Cardiac muscle cell (in vitro differentiated cells and primary cell): ENCODE data around the gene PAEP. TPM values are rescaled to one million over a fixed set of nuclear protein-coding genes. Genes with fewer than 3 reads are reported as not detected.

Experiments
- DNase-seq, 2 donors: peaks; one replicate each; pipeline versions ENCODE4 v3.0.0 to v3.0.0-alpha.2; 2010 to 2017; ENCODE audit warnings: low read depth in 1 of 2, low spot score in 1 of 2
- H3K27ac ChIP-seq: fragments of 200-600 bp; sonication (generic); 2 replicates; pipeline ENCODE4 v1.5.1; 2016
- H3K27me3 ChIP-seq: fragments of 200-600 bp; sonication (generic); 2 replicates; pipeline ENCODE4 v1.6.0; 2016; ENCODE audit warnings: control low read depth
- H3K36me3 ChIP-seq: fragments of 200-600 bp; sonication (generic); 2 replicates; pipeline ENCODE4 v1.5.1; 2016; ENCODE audit warnings: control low read depth
- H3K4me1 ChIP-seq: fragments of 200-600 bp; sonication (generic); 2 replicates; pipeline ENCODE4 v1.8.1; 2017; ENCODE audit warnings: low read depth, mild to moderate bottlenecking, mixed run types
- H3K4me3 ChIP-seq: fragments of 200-600 bp; sonication (generic); 2 replicates; pipeline ENCODE4 v1.5.1; 2016; ENCODE audit warnings: mild to moderate bottlenecking
- H3K9me3 ChIP-seq: fragments of 200-600 bp; sonication (generic); 2 replicates; pipeline ENCODE4 v1.5.1; 2017; ENCODE audit warnings: low read depth, mild to moderate bottlenecking, control low read depth
- CTCF ChIP-seq: IDR thresholded peaks from 2 replicates; pipeline ENCODE4 v1.5.1; 2012; ENCODE audit warnings: low read depth, mild to moderate bottlenecking, low read length
- polyA plus RNA-seq: library from polyadenylated mRNA; unstranded; fragments of >200 nt; fragmentation: Nextera tagmentation; extraction: Ambion mirVana; gene quantifications from 2 replicates; pipeline ENCODE4 v1.2.1, GENCODE V29; 2016
- total RNA-seq: library from RNA; depleted of rRNA; stranded (reverse); fragments of >200 nt; gene quantifications from 2 replicates; pipeline ENCODE4 v1.2.3, GENCODE V29; 2016

Gene PAEP
- total and polyA plus RNA-seq, 2 experiments from 2014 or later: not detected

- Histone ChIP-seq H3K27me3 (no peaks in the 10 kb centered on the region), H3K27ac (no peak overlapping the region), H3K9me3 (no peaks in the 10 kb centered on the region), H3K4me1 (no peaks in the 10 kb centered on the region), H3K4me3 (no peak overlapping the region), H3K36me3 (no peaks in the 10 kb centered on the region)
- DNase-seq: no peak
- no peak for TF ChIP-seq CTCF
These were observed 18.5 kb downstream of the PAEP start for GRCh38 chr9:135579889-135580660.

DNA sequence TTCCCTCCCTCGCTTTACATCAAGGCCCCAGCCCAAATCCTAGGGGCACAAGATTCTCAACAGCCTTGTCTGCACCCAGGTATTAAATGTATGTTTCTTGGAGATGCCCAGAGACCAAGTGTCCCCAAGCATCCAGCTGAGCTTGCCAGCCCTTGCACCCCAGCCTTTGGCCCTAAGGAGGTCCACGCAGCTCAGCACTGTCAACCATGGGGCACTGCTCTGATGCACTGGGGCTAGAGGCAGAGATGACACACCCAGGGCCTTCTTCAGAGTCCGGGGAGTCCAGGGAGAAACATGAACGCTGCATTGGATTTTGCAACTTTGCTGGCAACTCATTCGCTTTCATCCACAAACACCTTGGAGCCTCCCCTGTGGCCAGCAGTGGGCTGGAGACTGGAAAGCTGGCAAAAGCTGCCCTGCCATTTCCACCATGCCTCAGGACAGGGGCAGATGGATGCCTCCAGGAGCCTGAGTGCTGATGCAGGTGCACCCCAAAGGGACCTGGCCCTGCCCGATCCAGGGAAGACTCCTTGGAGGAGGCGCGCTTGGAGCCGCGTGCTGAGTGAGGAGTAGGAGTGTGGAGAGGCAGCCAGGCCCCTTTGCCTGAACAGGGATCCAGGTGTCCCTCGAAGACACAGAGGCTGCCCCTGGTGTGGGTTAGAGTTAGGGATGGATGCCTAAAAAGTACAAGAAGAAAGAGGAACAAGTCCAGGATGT is 19.3 kb downstream of the PAEP start:
- Histone ChIP-seq H3K4me3 (no peak overlapping the region), H3K36me3 (no peaks in the 10 kb centered on the region), H3K9me3 (no peaks in the 10 kb centered on the region), H3K27ac (no peak overlapping the region), H3K4me1 (no peaks in the 10 kb centered on the region), H3K27me3 (no peaks in the 10 kb centered on the region)
- DNase-seq: no peak
- no peak for TF ChIP-seq CTCF

DNA sequence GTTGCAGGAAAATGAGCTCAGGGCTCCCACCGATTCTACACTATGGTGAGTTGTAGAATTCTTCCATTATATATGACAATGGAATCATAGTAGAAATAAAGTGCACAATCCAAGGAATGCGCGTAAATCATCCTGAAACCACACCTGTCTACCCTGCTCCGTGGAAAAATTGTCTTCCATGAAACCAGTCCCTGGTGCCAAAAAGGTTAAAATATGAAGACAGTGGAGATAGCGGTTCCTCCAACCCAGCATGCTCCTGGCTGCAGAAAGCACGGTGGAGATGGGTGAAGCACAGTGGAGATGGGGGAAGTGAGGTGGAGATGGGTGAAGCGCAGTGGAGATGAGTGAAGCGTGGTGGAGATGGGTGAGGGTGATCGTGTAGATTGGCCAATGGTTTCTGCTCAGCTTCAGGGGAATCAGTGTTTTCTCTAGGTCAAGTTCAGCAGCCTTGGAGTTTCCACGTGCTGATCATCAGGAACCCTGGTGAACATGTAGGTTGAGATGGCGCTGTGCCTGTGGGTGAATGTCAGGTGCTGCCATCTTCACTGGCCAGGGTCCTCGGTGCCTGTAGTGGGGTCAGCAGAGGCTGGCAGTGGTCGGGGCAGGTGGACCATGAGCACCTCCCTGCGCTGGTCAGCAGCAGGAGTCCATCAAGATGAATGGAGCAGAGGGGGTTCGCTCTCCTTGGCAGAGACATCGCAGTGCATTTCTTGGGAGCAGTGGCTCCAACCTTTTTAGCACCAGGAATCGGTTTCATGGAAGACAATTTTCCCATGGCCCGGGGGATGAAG is 20.3 kb downstream of the PAEP start:
- Histone ChIP-seq H3K36me3 (no peaks in the 10 kb centered on the region), H3K27ac (no peak overlapping the region), H3K4me1 (no peaks in the 10 kb centered on the region), H3K4me3 (no peak overlapping the region), H3K27me3 (no peaks in the 10 kb centered on the region), H3K9me3 (no peaks in the 10 kb centered on the region)
- no peak for DNase-seq
- TF ChIP-seq CTCF: no peak

- DNase-seq: no peak
- TF ChIP-seq CTCF: no peak
- no peaks in the 10 kb centered on the region for H3K36me3 ChIP-seq
- H3K27me3 ChIP-seq: no peaks in the 10 kb centered on the region
- H3K27ac ChIP-seq: no peak overlapping the region
- no peaks in the 10 kb centered on the region for H3K9me3 ChIP-seq
- no peak overlapping the region for H3K4me3 ChIP-seq
- no peaks in the 10 kb centered on the region for H3K4me1 ChIP-seq
These were observed 21.0 kb downstream of the PAEP start for GRCh38 chr9:135582541-135582940.

- H3K27me3 ChIP-seq: no peaks in the 10 kb centered on the region
- TF ChIP-seq CTCF: no peak
- H3K4me1 ChIP-seq: no peaks in the 10 kb centered on the region
- no peak overlapping the region for H3K4me3 ChIP-seq
- H3K27ac ChIP-seq: no peak overlapping the region
- no peaks in the 10 kb centered on the region for H3K9me3 ChIP-seq
- no peak for DNase-seq
- H3K36me3 ChIP-seq: no peaks in the 10 kb centered on the region
These were observed 21.6 kb downstream of the PAEP start for GRCh38 chr9:135582966-135583687.
